Epidermal melanocyte (primary cell): ENCODE results near the gene PPBP.
"Not testable (repeated sequence)": the region's sequence is repeated elsewhere in the genome, so short reads cannot be mapped to it uniquely, and the experiment has no call there.

ENCODE experiments used
- DNase-seq: peaks from one replicate; pipeline ENCODE4 v3.0.0; 2011; ENCODE audit warnings: low spot score; ENCODE audit not compliant: insufficient read length

The PPBP gene

DNA sequence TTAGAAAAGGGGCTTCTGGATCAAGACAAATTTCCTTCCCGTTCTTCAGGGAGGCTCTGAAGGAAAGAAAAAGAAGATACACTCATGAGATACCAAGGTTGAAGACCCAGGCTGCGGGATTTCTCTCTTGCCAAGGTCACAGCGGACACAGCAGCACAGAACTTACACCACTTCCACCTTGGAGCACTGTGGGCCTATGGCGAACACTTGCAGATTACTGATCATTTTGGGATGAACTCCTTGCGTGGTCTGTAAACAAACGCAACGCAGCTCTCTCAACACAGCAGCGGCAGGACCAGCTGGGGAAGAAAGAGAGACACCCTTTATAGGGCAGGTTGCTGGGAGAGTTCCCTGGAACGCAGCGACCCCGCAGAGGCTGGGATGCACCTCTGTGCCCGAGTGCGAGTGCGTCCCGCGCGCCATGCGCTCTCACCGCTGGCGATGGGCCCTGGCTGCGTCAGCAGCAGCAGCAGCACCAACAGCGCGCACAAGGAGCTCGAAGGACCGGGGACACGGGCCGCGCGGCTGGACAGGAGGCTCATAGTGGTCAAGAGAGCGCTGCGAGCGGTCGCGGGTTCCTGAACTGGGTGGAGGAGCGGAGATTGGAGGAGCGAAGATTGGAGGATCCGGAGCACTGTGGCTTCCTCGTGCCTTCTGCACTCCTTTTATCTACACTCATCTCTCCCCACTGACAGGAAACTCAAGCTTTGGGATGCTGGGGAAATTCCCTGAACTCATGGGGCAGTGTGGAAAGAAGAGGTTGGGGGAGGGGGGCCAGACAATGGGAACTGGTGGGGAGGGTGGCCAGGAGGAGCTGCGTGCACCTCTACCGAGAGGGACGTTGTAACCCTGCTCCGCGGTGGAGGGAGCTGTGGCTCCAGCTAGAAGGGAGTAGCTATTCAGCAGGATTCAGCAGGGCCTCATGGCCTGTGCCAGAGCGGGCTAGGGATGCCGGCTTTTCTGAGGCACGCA is 10.3 kb upstream of the PPBP start, which contains the start of gene CXCL5:
CXCL5 (minus strand) TSS at position 638 of the 972 bp plus-strand sequence; CDS start at position 542, 96 bp downstream.
- no peak for DNase-seq

DNA sequence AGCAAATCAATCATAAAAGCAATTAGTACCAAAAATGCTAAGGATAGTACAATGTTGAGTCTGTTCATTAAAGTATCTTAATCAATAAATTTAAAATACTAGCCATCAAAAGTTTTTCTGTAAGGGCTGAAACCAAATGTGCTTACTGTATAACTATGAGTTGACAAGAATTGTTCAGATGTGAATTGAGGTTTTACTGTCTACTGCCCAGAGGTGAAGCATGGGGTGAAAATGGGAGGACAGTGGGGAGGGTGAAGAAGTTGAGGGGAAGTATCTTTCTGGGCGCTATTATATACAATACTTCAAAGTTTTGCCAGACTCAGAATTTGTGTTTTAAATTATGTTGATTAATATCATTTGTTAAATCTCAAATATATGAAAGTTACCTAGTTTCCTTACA is 4.1 kb upstream of the PPBP start:
- no peak for DNase-seq

DNA sequence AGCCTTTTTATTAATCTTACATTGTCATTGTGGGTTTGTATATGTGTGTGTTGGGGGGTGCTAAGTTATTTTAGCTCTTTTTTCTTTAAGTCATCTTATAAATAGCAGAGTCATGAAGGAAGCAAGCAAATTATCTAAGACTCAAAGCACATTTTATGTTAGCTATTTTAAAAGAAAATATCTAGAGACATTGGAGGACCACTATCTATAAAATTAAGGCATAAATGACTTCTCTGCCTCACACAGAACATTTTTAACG is 3.7 kb upstream of the PPBP start:
- no peak for DNase-seq

DNA sequence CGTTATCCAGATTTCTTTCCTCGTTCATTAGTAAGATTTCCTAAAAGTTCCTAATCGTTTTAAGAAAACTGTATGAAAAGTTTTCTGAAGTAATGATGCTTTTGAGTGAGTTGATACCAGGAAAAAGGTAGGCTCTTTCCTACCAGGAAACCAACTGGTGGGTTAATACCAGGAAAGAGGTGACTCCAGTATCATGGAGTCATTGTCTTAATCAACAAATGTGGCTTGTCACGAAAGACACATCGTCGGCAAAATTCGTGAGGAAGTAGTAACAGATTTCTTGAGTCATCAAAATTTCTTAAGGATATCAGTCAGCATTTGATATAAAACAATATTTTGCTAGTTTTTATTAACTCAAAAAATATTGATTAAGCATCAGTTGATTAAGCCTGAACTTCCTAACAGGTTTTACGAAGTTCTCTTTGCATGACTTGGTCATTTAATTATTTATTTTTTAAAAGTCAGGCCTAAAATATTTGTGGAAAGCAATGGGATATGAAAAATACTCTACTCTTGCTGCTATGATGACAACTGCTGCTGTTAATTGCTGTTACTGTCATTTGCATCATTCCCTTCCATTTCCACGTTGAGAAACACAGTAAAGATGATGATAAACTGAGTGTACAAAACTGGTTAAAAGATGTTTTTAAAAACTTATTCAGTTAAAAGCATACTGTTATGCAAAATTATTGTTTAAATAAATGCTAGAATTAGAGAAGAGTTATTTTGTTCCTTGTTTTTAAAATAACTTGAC is 3.2 kb upstream of the PPBP start:
- no peak for DNase-seq

DNA sequence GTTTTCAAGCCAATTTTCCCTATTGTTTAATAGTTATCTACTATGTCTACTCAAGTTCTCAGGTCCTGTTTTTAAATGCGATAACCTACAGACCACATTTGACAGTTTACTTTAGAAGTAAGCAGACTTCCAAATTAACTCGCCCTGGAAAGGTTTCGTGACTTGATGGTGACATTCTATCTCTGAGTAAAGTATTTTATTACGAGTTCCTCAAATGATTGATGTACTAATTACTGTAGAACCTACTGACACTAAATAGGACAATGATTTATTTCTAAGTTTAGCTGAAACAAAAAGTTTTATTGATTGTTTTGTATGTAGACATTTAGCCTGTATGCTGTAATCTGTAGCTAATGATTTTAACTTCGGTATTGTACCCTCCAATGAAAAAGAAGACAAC is 1.9 kb upstream of the PPBP start:
- no peak for DNase-seq

DNA sequence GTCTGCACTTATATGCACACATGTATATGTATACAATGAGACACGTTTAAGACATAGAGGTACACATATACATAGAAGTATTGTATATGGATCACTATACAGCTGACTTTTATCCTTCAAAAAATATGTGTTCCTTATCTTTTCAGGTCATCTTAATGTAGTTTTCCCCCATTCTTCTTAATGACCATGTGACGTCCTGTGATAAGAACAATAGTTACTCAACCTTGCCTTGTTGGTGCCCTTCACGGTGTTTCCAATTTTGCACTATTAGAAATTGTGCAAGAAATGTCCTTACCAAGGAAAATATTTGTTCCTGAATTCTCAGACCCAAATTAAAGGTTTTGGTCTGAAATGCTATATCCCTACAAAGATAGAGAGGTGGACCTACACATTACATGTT is 1.0 kb upstream of the PPBP start:
- DNase-seq: no peak

DNA sequence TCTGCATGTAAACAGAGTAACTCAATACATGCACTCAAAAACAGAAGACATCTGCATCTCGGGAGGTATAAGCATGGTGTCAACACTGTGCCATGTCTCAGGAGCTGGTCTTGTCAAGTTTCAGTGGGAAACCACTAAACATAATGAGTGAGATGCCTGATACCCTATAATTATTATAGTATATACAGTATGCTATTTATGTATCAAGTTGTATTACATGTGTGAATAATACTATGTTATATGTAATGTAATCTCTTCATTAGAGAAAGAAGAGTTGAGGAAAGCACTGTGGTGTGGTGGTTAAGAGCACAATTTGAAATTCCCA is 2.5 kb downstream of the PPBP start:
- no peak for DNase-seq

DNA sequence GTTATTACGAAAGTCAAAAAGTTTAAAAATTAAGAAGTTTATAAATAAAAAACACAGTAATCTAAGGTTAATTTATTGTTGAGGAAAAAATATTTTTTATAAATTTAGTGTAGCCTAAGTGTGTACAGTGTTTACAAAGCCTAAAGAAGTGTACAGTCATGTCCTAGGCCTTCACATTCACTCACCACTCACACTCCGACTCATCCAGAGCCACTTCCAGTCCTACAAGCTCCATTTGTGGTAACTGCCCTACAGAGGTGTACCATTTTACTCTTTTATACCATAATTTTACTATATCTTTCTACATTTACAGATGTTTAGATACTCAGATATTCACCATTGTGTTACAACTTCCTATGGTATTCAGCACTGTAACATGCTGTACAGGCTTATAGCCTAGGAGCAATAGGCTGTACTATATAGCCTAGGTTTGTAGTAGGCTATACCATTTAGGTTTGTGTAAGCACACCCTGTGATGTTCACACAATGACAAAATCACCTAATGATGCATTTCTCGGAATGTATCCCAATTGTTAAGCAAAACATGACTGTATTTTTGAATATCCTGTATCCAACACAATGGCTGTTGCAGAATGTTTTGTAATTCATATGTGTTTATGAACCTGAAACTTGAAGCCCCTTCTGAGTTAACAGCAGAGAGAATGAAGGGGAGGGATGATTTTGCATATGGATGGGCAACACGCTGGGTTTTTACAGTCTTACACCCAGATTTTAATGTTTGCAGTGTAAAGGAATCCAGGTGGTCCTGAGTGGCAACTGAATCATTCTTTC is 3.1 kb downstream of the PPBP start:
- DNase-seq: no peak

DNA sequence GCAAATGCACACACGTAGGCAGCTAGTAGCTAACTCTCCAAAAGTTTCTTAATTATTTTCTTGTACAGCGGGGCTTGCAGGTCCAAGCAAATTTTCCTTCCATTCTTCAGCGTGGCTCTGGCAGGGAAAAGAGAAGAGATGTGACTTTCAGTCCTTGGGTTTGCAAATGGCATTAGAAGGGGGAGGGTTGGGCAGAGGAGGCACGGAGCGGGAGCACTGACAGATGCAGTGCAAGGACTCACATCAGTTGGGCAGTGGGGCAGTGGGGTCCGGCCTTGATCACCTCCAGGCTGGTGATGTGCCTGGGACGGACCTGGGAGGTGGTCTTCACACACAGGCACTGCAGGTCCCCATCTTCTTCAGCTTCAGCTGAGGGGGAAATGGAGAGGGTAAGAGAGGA is 6.8 kb downstream of the PPBP start:
- not testable (repeated sequence) for DNase-seq

DNA sequence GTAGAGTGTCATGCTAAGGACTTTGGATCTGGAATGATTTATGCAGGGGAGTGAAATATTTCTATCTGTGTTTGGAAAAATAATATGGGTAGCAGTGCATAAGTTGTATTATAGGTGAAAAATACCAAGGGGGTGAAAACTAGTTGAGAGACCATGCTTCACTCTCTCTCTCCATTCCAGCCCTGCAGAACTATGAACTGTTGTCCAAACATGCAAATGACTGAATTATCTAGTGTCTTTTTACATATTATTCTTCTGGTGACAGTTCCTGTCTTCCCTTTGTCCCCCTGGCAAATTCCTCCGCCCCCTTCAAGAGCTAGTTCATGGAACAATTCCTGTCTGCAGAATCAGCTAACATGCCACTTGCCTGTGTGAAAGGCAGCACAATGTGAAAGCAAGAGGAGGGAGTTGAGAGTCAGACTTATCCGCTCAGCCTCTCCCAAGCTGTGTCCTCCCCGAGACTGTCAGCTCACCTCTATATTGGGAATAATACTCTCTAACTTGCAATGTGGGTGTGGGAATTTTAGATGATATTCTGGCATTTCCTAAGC is 8.5 kb downstream of the PPBP start:
- no peak for DNase-seq

DNA sequence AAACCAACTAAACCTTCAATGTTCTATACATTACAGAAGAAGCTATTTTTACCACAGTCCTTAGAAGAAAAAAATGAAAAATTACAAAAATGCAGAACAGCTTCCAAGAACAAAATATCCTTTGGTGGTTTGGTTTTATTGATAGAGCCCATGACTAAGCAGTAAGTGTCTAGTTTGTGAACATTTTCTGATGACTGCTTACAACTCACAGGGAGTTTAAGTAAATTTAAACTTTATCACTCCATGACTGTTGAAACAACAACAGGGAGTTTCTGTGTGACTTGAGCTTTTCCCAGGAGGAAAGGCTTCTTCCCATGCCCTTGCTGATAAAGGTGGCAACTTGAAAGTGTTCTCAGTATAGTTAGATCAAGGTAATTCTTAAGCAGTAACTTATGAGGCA is 9.1 kb downstream of the PPBP start:
- DNase-seq: no peak

DNA sequence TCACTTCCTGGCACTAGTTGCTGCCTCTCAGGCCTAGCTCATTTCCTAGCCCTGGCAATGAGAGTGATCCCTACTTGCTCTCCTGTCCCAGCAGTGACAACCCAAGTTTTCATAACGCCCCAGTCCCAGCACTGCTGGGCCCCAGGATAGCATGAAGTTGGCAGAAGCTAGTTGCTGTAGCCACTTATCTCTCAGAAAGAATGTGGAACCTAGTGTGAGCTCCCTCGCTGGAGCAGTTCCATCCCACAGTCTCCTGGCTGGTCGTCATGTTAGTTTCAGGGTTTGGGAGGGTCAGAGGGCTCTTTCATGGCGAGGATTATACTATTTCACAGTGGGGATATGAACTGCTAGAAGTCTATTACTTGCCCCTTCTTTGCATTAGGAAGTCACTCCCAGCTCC is 11.3 kb downstream of the PPBP start:
- no peak for DNase-seq

DNA sequence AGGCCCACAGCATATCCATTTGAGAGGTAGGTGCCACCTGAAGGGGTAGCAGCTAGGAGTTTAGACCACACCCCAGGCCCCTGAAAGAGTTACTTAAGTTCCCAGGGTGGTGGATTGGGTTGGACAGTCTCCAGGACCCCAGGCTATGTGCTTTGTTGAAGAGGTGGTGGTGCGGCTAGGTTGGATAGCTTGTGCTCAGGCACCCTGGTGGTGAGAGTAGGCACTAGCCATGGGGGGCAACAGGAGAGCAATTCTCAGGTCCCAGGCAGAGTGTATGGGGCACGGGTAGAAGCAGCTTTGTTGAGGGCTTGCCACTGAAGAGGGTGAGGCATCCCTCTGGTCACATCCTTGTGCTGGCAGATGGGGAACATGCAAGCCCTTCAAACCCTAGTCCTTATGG is 11.8 kb downstream of the PPBP start:
- no peak for DNase-seq

DNA sequence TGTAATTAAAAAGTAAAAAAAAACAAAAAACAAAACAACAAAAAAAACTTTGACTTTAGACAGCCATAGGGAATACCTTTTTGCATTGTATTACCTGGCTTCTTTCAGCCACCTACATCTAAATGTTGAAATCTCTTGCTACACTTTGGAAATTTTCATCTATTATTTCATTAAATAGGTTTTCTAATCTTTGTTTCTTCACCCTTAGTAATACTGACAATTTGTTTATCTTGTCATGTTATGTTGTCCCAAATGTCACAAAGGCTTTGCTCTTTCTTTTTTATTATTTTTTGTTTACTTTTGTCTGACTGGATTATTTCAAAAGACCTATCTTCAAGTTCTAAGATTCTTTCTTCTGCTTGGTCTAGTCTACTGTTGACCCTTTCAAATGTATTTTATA is 13.6 kb downstream of the PPBP start:
- no peak for DNase-seq

DNA sequence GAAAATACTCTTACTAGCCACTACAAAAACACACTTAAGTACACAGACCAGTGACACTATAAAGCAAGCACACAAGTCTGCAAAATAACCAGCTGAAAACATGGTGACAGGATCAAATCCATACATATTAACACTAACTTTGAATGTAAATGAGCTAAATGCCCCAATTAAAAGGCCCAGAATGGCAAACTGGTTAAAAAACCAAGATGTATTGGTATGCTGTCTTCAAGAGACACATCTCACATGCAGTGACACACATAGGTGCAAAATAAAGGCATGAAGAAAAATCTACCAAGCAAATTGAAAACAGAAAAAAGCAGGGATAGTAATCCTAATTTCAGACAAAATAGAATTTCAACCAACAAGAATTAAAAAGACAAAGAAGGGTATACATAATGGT is 17.0 kb downstream of the PPBP start:
- no peak for DNase-seq

DNA sequence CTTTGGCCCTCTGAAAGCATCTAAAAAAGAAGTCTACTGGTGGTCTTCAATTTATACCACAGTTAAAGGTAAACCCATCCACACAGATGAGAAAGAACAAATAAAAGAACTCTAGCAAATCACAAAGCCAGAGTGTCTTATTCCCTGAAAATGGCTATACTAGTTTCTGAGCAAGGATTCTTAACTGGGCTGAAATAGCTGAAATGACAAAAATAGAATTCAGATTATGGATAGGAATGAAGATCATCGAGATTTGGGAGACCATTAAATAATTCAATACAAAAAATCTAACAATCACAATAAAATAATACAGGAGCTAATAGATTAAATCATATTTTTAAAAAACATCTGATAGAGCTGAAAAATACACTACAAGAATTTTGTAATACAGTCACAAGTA is 18.0 kb downstream of the PPBP start:
- DNase-seq: no peak

DNA sequence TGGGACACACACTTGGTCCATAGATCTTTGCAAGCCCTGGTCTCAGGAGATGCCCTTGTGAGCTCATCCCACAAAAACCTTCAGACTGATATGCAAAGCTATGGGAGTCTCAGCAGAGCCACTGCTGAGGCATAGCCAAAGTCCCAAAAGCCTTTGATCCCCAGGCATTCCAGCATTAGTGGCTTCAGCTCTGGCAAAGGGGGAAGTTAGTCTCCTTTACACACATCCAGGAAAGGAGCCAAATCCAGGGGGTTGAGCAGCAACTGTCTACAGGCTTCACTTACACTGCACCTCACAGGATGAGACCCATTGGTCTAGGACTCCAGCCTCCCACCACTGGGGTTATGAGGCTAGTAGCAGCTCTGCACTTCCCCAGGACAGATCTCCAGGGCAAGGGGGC is 20.1 kb downstream of the PPBP start:
- DNase-seq: no peak

DNA sequence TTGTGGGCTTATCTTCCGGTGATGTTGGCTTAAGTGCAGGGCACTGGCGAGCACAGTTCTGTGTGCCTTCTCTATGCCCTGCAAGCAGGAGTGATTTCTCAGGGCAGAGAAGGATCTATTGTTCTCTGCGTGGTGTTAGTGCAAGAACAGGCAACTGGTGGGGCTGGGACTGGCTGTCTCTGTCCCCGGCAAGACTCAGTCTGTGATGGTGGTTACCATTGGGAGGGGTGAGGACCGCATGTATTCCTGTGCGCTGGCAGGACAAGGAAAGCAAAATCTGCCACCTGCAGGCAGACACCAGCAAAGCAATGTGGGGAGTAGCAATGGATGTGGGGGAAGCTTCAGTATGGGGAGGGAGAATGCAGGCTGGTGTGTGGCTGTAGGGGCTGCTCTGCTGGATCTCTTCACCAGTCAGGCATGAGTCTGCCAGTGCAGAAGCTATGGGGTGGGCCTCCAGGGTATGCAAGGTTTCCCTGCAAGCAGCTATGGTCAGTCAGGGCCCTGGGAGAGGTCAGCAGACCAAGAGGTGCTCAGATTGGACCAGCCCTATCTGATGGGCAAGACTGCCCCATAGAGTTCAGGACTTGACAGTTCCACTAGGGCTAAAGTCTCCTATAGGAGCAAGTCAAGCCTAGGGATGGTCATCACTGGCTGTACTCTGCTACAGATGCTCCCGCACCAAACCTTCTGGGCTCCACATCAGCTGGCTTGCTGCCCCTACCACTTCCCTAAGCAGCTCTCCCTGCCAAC is 23.0 kb downstream of the PPBP start:
- DNase-seq: no peak

DNA sequence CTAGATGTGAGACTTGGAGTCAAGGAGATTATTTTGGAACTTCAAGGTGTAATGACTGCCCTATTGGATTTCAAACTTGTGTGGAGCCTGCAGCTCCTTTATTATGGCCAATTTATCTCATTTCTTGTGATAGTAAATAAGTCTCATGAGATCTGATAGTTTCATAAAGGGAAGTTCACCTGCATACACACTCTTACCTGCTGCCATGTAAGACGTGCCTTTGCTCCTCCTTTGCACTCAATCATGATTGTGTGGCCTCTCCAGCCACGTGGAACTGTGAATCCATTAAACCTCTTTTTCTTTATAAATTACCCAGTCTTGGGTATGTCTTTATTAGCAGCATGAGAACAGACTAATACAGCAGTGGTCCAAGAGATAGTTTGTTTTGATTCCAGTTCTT is 25.3 kb downstream of the PPBP start:
- DNase-seq: no peak

DNA sequence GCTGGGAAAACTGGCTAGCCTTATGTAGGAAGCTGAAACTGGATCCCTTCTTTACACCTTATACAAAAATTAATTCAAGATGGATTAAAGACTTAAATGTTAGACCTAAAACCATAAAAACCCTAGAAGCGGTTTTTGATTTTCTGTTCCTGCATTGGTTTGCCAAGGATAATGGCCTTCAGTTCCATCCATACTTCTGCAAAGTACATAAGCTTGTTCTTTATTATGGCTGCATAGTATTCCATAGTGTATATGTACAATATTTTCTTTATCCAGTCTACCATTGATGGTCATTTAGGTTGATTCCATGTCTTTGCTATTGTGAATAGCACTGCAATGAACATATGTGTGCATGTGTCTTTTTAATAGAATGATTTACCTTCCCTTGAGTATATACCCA is 28.9 kb downstream of the PPBP start:
- DNase-seq: not testable (repeated sequence)

DNA sequence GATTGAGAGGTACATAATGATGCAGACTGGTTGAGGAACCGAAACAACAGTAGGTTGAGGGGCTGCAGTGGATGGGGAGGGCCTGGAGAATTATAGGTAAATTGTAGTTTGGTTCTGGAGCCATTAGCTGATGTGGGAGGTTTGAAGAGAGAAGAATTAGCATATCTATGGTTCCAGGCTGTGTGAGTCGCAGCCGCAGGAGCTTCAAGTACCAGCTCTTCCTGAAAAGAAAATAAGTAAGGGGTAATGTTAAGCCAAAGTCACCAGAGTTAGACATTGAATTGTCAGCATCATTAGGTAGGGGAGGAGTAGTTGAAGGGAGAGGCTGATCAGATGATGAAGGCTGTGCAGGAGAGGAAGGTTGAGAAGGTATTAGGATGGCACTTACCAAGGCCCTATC is 35.6 kb downstream of the PPBP start:
- DNase-seq: no peak
